CD4-positive, CD25-positive, alpha-beta regulatory T cell (primary cell): Measurements from ENCODE around the gene PTCD2. TPM values are rescaled to one million over a fixed set of nuclear protein-coding genes. Genes with fewer than 3 reads are reported as not detected.

ENCODE experiments used
- ATAC-seq, 2 donors: fragments of 150-1000 bp; cut with Tn5 transposase; one replicate each; pipeline ENCODE4 v1.10.0; 2021; ENCODE audit warnings: low read depth in 2 of 2, moderate number of reproducible peaks in 2 of 2, moderate library complexity in 1 of 2
- DNase-seq, 3 donors: peaks; one replicate each; pipeline versions ENCODE4 v3.0.0 to v3.0.0-alpha.2; 2012 to 2022; ENCODE audit warnings: mixed read lengths in 1 of 3
- H3K27ac ChIP-seq: one replicate; pipeline ENCODE4 v1.7.0; 2013; ENCODE audit warnings: mild to moderate bottlenecking, low read length; ENCODE audit not compliant: insufficient read depth, poor library complexity, severe bottlenecking
- H3K27me3 ChIP-seq: one replicate; pipeline ENCODE4 v1.7.0; 2013; ENCODE audit warnings: low read length; ENCODE audit not compliant: control insufficient read depth, insufficient read depth
- H3K36me3 ChIP-seq: one replicate; pipeline ENCODE4 v1.7.0; 2013; ENCODE audit warnings: mild to moderate bottlenecking, low read length, moderate library complexity; ENCODE audit not compliant: control insufficient read depth, insufficient read depth
- H3K4me1 ChIP-seq: 2 replicates; pipeline ENCODE4 v1.7.0; 2013; ENCODE audit warnings: mild to moderate bottlenecking, low read length; ENCODE audit not compliant: insufficient read depth, control insufficient read depth, poor library complexity, severe bottlenecking
- H3K4me3 ChIP-seq: one replicate; pipeline ENCODE4 v1.7.0; 2013; ENCODE audit warnings: low read depth, mild to moderate bottlenecking, low read length, moderate library complexity
- H3K9me3 ChIP-seq, 2 experiments: 1 replicate in 1 of 2; 2 replicates in 1 of 2; pipeline ENCODE4 v1.7.0; 2013; ENCODE audit warnings: low read length in 2 of 2, mild to moderate bottlenecking in 1 of 2, moderate library complexity in 1 of 2; ENCODE audit not compliant: control insufficient read depth in 2 of 2
- H3K27ac Mint-ChIP-seq, 3 donors: one replicate each; pipeline ENCODE4 v1.8.0; 2020 to 2022; ENCODE audit warnings: mild to moderate bottlenecking in 3 of 3, mixed read lengths in 3 of 3, moderate library complexity in 2 of 3
- H3K27me3 Mint-ChIP-seq: one replicate; pipeline ENCODE4 v1.8.0; 2022; ENCODE audit warnings: mild to moderate bottlenecking, mixed read lengths
- H3K36me3 Mint-ChIP-seq: one replicate; pipeline ENCODE4 v1.8.0; 2020; ENCODE audit warnings: mixed read lengths
- H3K4me1 Mint-ChIP-seq, 4 donors: one replicate each; pipeline ENCODE4 v1.8.0; 2020 to 2022; ENCODE audit warnings: mixed read lengths in 4 of 4, mild to moderate bottlenecking in 1 of 4
- H3K4me3 Mint-ChIP-seq, 4 donors: one replicate each; pipeline ENCODE4 v1.8.0; 2020 to 2022; ENCODE audit warnings: mild to moderate bottlenecking in 4 of 4, mixed read lengths in 4 of 4, moderate library complexity in 3 of 4
- H3K9me3 Mint-ChIP-seq, 7 donors: one replicate each; pipeline ENCODE4 v1.8.0; 2020 to 2022; ENCODE audit warnings: mixed read lengths in 7 of 7, mild to moderate bottlenecking in 3 of 7, moderate library complexity in 2 of 7
- polyA plus RNA-seq, 4 donors: library from polyadenylated mRNA; unstranded; fragments of 300-500 nt; fragmentation: Illumina TruSeq; gene quantifications; one replicate each; pipeline ENCODE4 v1.2.3, GENCODE V29; 2021
- total RNA-seq: library from RNA; stranded (reverse); gene quantifications from one replicate; pipeline ENCODE4 v1.2.3, GENCODE V29; 2022

The PTCD2 gene
- total and polyA plus RNA-seq, 5 donors from 2014 or later = 3.4 to 6.5 (median 5.5) TPM

DNA sequence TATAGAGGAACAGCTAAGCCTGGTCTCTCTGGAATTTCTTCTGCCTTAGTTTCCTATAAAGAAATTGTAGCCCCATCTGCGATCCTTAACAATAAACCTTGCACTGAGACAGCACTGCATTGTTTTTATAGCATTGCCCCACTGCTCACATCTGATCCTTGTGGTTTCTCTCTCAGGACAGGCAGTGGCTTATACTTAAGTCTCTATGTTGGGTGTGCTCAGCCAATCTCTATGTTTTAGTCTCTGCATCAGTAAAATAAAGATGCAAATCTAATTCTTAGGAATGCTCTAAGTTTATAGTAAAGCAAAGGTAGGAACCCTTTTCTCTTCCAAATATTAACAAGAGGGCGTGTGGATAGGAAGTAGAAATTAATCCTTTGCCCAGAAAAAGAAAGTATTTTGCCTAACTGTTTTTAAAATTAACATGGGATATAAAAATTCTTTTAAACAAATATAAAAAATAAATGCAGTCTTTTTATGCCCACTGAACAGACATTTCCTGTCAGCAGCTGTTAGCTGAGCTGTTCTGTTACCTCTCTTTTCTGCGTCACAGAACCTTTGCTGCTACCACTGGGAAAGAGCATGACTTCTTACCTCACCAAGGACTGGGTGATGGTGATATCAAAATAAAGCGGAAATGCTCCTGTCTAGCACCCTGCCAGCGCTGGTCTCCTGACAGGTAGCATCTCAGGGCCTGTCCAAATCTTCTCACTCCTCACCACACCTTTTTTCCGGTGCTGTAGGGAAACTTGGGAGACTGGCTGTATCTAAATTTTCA lies 29.6 kb upstream of the PTCD2 start:
- DNase-seq (no peak), ATAC-seq (no peak)
- H3K27ac Mint-ChIP-seq = peak overlapping the region in 1 of 3 donors; percentile 11
- no peaks in the 10 kb centered on the region for H3K27me3 Mint-ChIP-seq
- no peaks in the 10 kb centered on the region for H3K27me3 ChIP-seq
- H3K4me3 ChIP-seq = no peak overlapping the region
- H3K9me3 Mint-ChIP-seq = peaks cover 0 to 1% (median 0%) of the 10 kb centered on the region in 7 donors
- no peak overlapping the region for H3K27ac ChIP-seq
- H3K4me3 Mint-ChIP-seq = no peak overlapping the region
- H3K4me1 Mint-ChIP-seq = peaks cover 0 to 4% (median 0%) of the 10 kb centered on the region in 4 donors
- no peaks in the 10 kb centered on the region for H3K9me3 ChIP-seq
- peaks cover 34% of the 10 kb centered on the region for H3K36me3 Mint-ChIP-seq
- H3K36me3 ChIP-seq = peaks cover 16% of the 10 kb centered on the region
- no peaks in the 10 kb centered on the region for H3K4me1 ChIP-seq

- Mint-ChIP-seq H3K9me3 (peaks cover 0 to 1% (median 0%) of the 10 kb centered on the region in 7 donors), H3K36me3 (peaks cover 31% of the 10 kb centered on the region)
- no peak for DNase-seq
Observed at GRCh38 chr5:72291601-72292000, 28.6 kb upstream of the PTCD2 start.

DNA sequence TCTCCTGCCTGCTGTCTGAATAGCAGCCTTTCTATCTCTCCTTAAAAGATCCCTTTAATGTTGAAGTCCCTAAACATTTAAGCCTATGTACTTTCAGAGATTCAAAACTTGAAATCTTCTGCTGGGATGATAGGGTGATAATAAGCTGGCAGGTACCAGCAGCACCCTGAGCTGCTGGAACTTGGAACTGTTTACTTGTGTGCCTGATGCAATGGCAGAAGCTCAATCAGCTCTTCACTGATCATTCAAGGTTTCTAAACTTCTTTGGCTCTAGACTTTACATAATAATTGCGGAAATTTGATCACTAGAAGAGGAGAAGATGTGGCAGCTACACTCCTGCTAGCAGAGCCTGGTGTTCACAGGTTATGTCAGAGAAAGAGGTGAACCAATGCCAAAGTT lies 27.8 kb upstream of the PTCD2 start:
- ATAC-seq = no peak
- H3K4me1 ChIP-seq = no peaks in the 10 kb centered on the region
- no peak overlapping the region for H3K27ac ChIP-seq
- no peak overlapping the region for H3K27ac Mint-ChIP-seq
- H3K4me3 ChIP-seq = no peak overlapping the region
- H3K27me3 Mint-ChIP-seq = no peaks in the 10 kb centered on the region
- no peak overlapping the region for H3K4me3 Mint-ChIP-seq
- H3K9me3 Mint-ChIP-seq = peaks cover 0 to 1% (median 0%) of the 10 kb centered on the region in 7 donors
- peaks cover 26% of the 10 kb centered on the region for H3K36me3 ChIP-seq
- peaks cover 36% of the 10 kb centered on the region for H3K36me3 Mint-ChIP-seq
- no peaks in the 10 kb centered on the region for H3K27me3 ChIP-seq
- DNase-seq = no peak
- H3K4me1 Mint-ChIP-seq = peaks cover 0 to 5% (median 3%) of the 10 kb centered on the region in 4 donors
- H3K9me3 ChIP-seq = no peaks in the 10 kb centered on the region

More at GRCh38 chr5:72291601-72292000, 28.6 kb upstream of the PTCD2 start:
- Histone ChIP-seq H3K27ac (no peak overlapping the region), H3K36me3 (peaks cover 24% of the 10 kb centered on the region), H3K27me3 (no peaks in the 10 kb centered on the region), H3K4me3 (no peak overlapping the region), H3K4me1 (no peaks in the 10 kb centered on the region), H3K9me3 (no peaks in the 10 kb centered on the region)
- no peak overlapping the region for H3K4me3 Mint-ChIP-seq
- H3K27ac Mint-ChIP-seq = no peak overlapping the region
- H3K27me3 Mint-ChIP-seq = no peaks in the 10 kb centered on the region
- no peak for ATAC-seq
- H3K4me1 Mint-ChIP-seq = peaks cover 0 to 4% (median 0%) of the 10 kb centered on the region in 4 donors

DNA sequence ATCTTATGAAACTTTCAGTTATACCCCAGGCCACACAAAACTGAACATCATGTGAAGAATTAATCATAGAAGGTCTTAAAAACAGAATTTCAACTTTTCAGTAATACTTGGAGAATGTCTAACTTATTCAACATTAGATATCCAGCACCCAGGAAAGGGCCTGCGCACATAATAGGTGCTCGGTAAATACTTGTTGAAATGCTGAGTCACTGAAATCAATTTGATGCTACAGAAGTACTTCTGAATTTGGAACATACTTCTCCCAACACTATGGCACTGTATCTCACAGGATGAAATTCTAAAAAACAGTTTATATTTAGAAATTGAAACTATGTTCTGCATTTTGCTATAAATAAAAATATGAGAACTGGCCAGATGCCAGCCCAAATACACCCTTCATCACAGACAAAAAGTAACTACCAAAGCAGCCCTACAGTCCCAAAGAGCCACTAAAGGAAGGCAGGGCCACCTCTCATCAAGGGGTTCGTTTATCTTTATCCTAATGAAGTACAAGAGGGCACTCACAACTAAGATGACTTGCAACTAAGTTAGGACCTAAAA lies 26.6 kb upstream of the PTCD2 start:
- H3K36me3 Mint-ChIP-seq = peaks cover 33% of the 10 kb centered on the region

GRCh38 chr5:72294473-72294872 lies 25.7 kb upstream of the PTCD2 start:
- no peak overlapping the region for H3K4me3 Mint-ChIP-seq
- no peaks in the 10 kb centered on the region for H3K9me3 Mint-ChIP-seq
- H3K27ac Mint-ChIP-seq = no peak overlapping the region
- H3K9me3 ChIP-seq = no peaks in the 10 kb centered on the region
- DNase-seq (no peak), ATAC-seq (no peak)
- no peaks in the 10 kb centered on the region for H3K27me3 ChIP-seq
- no peak overlapping the region for H3K4me3 ChIP-seq
- H3K36me3 ChIP-seq = peaks cover 24% of the 10 kb centered on the region
- no peaks in the 10 kb centered on the region for H3K4me1 ChIP-seq
- peaks cover 4 to 16% (median 7%) of the 10 kb centered on the region in 4 donors for H3K4me1 Mint-ChIP-seq
- no peaks in the 10 kb centered on the region for H3K27me3 Mint-ChIP-seq
- H3K27ac ChIP-seq = no peak overlapping the region
- peaks cover 33% of the 10 kb centered on the region for H3K36me3 Mint-ChIP-seq

More for the DNA sequence above, 26.6 kb upstream of the PTCD2 start:
- Mint-ChIP-seq H3K4me1 (peaks cover 4 to 8% (median 7%) of the 10 kb centered on the region in 4 donors), H3K9me3 (no peaks in the 10 kb centered on the region), H3K27me3 (no peaks in the 10 kb centered on the region), H3K4me3 (no peak overlapping the region), H3K27ac (no peak overlapping the region)
- Histone ChIP-seq H3K36me3 (peaks cover 24% of the 10 kb centered on the region), H3K4me1 (no peaks in the 10 kb centered on the region), H3K27ac (no peak overlapping the region), H3K27me3 (no peaks in the 10 kb centered on the region), H3K9me3 (no peaks in the 10 kb centered on the region), H3K4me3 (no peak overlapping the region)
- no peak for ATAC-seq
- no peak for DNase-seq

DNA sequence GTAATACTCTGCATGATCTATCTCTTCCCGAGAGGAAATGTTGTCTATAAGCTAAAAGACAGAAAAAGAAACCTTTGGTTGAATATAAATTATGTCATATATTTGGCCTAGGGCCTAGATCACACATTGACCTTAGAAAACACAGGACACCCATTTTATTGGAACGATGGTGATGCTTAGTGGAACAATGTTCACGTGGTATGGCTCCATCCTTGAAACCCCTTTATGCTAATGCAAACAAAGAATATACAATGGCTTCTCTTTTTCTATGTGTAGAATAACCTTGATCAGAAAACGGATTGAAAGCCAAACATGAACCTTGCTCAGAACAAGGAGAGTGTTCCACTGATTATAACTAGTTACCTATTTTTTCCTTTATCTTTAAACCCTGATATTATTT lies 24.6 kb upstream of the PTCD2 start:
- Mint-ChIP-seq H3K4me3 (no peak overlapping the region), H3K27ac (no peak overlapping the region), H3K9me3 (no peaks in the 10 kb centered on the region), H3K36me3 (peaks cover 44% of the 10 kb centered on the region), H3K4me1 (peaks cover 9 to 26% (median 16%) of the 10 kb centered on the region in 4 donors), H3K27me3 (no peaks in the 10 kb centered on the region)
- no peak overlapping the region for H3K27ac ChIP-seq
- H3K4me1 ChIP-seq = no peaks in the 10 kb centered on the region
- H3K36me3 ChIP-seq = peaks cover 24% of the 10 kb centered on the region
- H3K4me3 ChIP-seq = no peak overlapping the region
- H3K27me3 ChIP-seq = no peaks in the 10 kb centered on the region
- ATAC-seq = no peak
- no peaks in the 10 kb centered on the region for H3K9me3 ChIP-seq
- DNase-seq = no peak

DNA sequence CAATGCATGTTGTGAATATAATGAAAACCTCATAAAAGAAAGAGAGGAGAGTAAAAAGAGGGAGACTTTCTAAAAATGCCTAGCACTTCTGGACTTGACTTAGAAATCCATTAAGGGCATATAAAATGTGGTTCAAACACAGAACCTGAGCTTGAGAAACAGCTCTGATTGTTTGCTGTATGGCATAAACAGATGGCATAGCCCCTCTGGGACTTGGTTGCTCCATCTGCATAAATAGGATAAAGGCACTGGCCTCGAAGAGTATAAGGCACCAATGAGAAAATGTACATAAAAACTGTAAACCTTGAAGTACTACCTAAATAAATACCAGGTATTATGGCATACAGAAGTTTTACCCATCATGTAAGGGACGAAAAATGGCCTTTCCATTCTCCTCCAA lies 23.9 kb upstream of the PTCD2 start:
- peaks cover 48% of the 10 kb centered on the region for H3K36me3 Mint-ChIP-seq
- Histone ChIP-seq H3K27ac (no peak overlapping the region), H3K4me3 (no peak overlapping the region), H3K27me3 (no peaks in the 10 kb centered on the region), H3K4me1 (no peaks in the 10 kb centered on the region), H3K9me3 (no peaks in the 10 kb centered on the region), H3K36me3 (peaks cover 24% of the 10 kb centered on the region)
- H3K27me3 Mint-ChIP-seq = no peaks in the 10 kb centered on the region
- no peak overlapping the region for H3K27ac Mint-ChIP-seq
- H3K9me3 Mint-ChIP-seq = no peaks in the 10 kb centered on the region
- DNase-seq (no peak), ATAC-seq (no peak)
- H3K4me3 Mint-ChIP-seq = no peak overlapping the region
- H3K4me1 Mint-ChIP-seq = peaks cover 12 to 32% (median 21%) of the 10 kb centered on the region in 4 donors
